SK-N-SH treated with all-trans-retinoic acid at 6 μM for 48 hours (cell line): ENCODE results near the gene PUDP.

ENCODE experiments used
- ATAC-seq: fragments of 200-7000 bp; cut with Tn5 transposase; 3 replicates; pipeline ENCODE4 v1.9.1; 2020; ENCODE audit warnings: mild to moderate bottlenecking, moderate library complexity
- ARNTL ChIP-seq: fragments of 450-650 bp; formaldehyde crosslinking; IDR thresholded peaks from 2 replicates; pipeline ENCODE4 v1.5.0; 2020; ENCODE audit warnings: low read depth, mild to moderate bottlenecking, moderate library complexity, borderline replicate concordance
- CREB5 ChIP-seq: fragments of 250-450 bp; sonication (Bioruptor Pico); IDR thresholded peaks from 2 replicates; pipeline ENCODE4 v1.5.1; 2020; ENCODE audit warnings: low read depth, mild to moderate bottlenecking, moderate library complexity
- CSDC2 ChIP-seq: fragments of 250-450 bp; sonication (Bioruptor Pico); IDR thresholded peaks from 2 replicates; pipeline ENCODE4 v1.5.0; 2020; ENCODE audit warnings: mild to moderate bottlenecking, moderate library complexity
- CSRNP3 ChIP-seq: fragments of 250-450 bp; sonication (Bioruptor Pico); IDR thresholded peaks from 2 replicates; pipeline ENCODE4 v1.5.1; 2021; ENCODE audit warnings: mild to moderate bottlenecking, moderate library complexity
- ESRRG ChIP-seq: fragments of 250-450 bp; sonication (Bioruptor Pico); IDR thresholded peaks from 2 replicates; pipeline ENCODE4 v1.6.1; 2021; ENCODE audit warnings: mild to moderate bottlenecking
- GLIS3 ChIP-seq: fragments of 250-450 bp; sonication (Bioruptor Pico); IDR thresholded peaks from 2 replicates; pipeline ENCODE4 v1.5.0; 2020; ENCODE audit warnings: mild to moderate bottlenecking, moderate library complexity
- ISL1 ChIP-seq: fragments of 250-450 bp; sonication (Bioruptor Pico); IDR thresholded peaks from 2 replicates; pipeline ENCODE4 v2.1.2; 2022; ENCODE audit warnings: mild to moderate bottlenecking, moderate library complexity
- OSR1 ChIP-seq: fragments of 250-450 bp; sonication (Bioruptor Pico); IDR thresholded peaks from 2 replicates; pipeline ENCODE4 v1.8.0; 2022; ENCODE audit warnings: moderate library complexity, mild to moderate bottlenecking, inconsistent platforms
- PATZ1 ChIP-seq: fragments of 250-450 bp; sonication (Bioruptor Pico); IDR thresholded peaks from 2 replicates; pipeline ENCODE4 v1.8.0; 2020; ENCODE audit warnings: mild to moderate bottlenecking, moderate library complexity, borderline replicate concordance
- POU6F1 ChIP-seq: fragments of 250-450 bp; sonication (Bioruptor Pico); IDR thresholded peaks from 2 replicates; pipeline ENCODE4 v1.8.0; 2021; ENCODE audit warnings: low read depth, mild to moderate bottlenecking, moderate library complexity, borderline replicate concordance
- PPARA ChIP-seq: fragments of 250-450 bp; sonication (Bioruptor Pico); IDR thresholded peaks from 2 replicates; pipeline ENCODE4 v1.5.0; 2020; ENCODE audit warnings: mild to moderate bottlenecking, borderline replicate concordance
- RARB ChIP-seq: fragments of 250-450 bp; sonication (Bioruptor Pico); IDR thresholded peaks from 2 replicates; pipeline ENCODE4 v1.8.0; 2021; ENCODE audit warnings: mild to moderate bottlenecking, moderate library complexity
- TOX ChIP-seq: fragments of 250-450 bp; sonication (Bioruptor Pico); IDR thresholded peaks from 2 replicates; pipeline ENCODE4 v1.8.0; 2021; ENCODE audit warnings: mild to moderate bottlenecking, moderate library complexity, borderline replicate concordance
- TSHZ2 ChIP-seq: fragments of 250-450 bp; sonication (Bioruptor Pico); IDR thresholded peaks from 2 replicates; pipeline ENCODE4 v1.5.0; 2020; ENCODE audit warnings: mild to moderate bottlenecking, moderate library complexity
- ZC3H10 ChIP-seq: fragments of 250-450 bp; sonication (Bioruptor Pico); IDR thresholded peaks from 2 replicates; pipeline ENCODE4 v1.5.1; 2021; ENCODE audit warnings: mild to moderate bottlenecking, moderate library complexity
- ZFP3 ChIP-seq: fragments of 250-450 bp; sonication (Bioruptor Pico); IDR thresholded peaks from 2 replicates; pipeline ENCODE4 v1.5.0; 2020; ENCODE audit warnings: mild to moderate bottlenecking, moderate library complexity
- ZFP30 ChIP-seq: fragments of 450-650 bp; formaldehyde crosslinking; IDR thresholded peaks from 2 replicates; pipeline ENCODE4 v1.5.0; 2022; ENCODE audit warnings: mild to moderate bottlenecking, moderate library complexity
- ZNF565 ChIP-seq: fragments of 450-650 bp; formaldehyde crosslinking; conservative IDR thresholded peaks from 2 replicates; pipeline ENCODE4 v1.5.0; 2020; ENCODE audit warnings: low read depth, mild to moderate bottlenecking, moderate library complexity
- ZNF70 ChIP-seq: fragments of 450-650 bp; formaldehyde crosslinking; IDR thresholded peaks from 2 replicates; pipeline ENCODE4 v1.5.0; 2020; ENCODE audit warnings: mild to moderate bottlenecking, moderate library complexity
- ZNF8 ChIP-seq: fragments of 450-650 bp; formaldehyde crosslinking; IDR thresholded peaks from 2 replicates; pipeline ENCODE4 v1.5.0; 2020; ENCODE audit warnings: mild to moderate bottlenecking, moderate library complexity

PUDP gene

GRCh38 chrX:7055386-7056137 lies 92.4 kb downstream of the PUDP start:
- no peak for ATAC-seq
- TF ChIP-seq ZNF565 (CRISPR knock-in tag), result no peak

GRCh38 chrX:7054219-7055216 lies 93.4 kb downstream of the PUDP start:
- ATAC-seq, result no peak
- TF ChIP-seq TSHZ2 (CRISPR knock-in tag), result no peak
- TF ChIP-seq PPARA (CRISPR knock-in tag), result no peak
- TF ChIP-seq ARNTL (CRISPR knock-in tag), result no peak

- no peak for ATAC-seq
- TF ChIP-seq CREB5 (CRISPR knock-in tag), result no peak
These were observed 95.4 kb downstream of the PUDP start for GRCh38 chrX:7052541-7052940.

- ATAC-seq, result no peak
- no peak for TF ChIP-seq ARNTL (CRISPR knock-in tag)
- TF ChIP-seq ZNF8, result no peak
- no peak for TF ChIP-seq CSDC2 (CRISPR knock-in tag)
- TF ChIP-seq CSRNP3 (CRISPR knock-in tag), result no peak
- TF ChIP-seq ZFP3 (CRISPR knock-in tag), result no peak
- no peak for TF ChIP-seq PATZ1 (CRISPR knock-in tag)
- no peak for TF ChIP-seq ZFP30
- no peak for TF ChIP-seq POU6F1 (CRISPR knock-in tag)
- no peak for TF ChIP-seq ZC3H10 (CRISPR knock-in tag)
- no peak for TF ChIP-seq ZNF70
- no peak for TF ChIP-seq TOX (CRISPR knock-in tag)
- TF ChIP-seq RARB (CRISPR knock-in tag), result no peak
- TF ChIP-seq ISL1 (CRISPR knock-in tag), result no peak
- no peak for TF ChIP-seq TSHZ2 (CRISPR knock-in tag)
- no peak for TF ChIP-seq CREB5 (CRISPR knock-in tag)
- TF ChIP-seq OSR1, result no peak
- no peak for TF ChIP-seq ESRRG
- TF ChIP-seq ZNF565 (CRISPR knock-in tag), result no peak
- TF ChIP-seq GLIS3 (CRISPR knock-in tag), result no peak
These were observed 97.7 kb downstream of the PUDP start for GRCh38 chrX:7050271-7050670.
